KMS-11 (cell line): ENCODE results near the gene AKIRIN1.
"Not testable (repeated sequence)": the region's sequence is repeated elsewhere in the genome, so short reads cannot be mapped to it uniquely, and the experiment has no call there.

Experiments
- H2AFZ ChIP-seq: fragments of 200-600 bp; sonication (generic); 2 replicates; pipeline ENCODE4 v1.6.1; 2016; ENCODE audit warnings: antibody characterized with exemption, mixed run types, low read depth
- H3K27ac ChIP-seq: fragments of 200-600 bp; sonication (generic); 2 replicates; pipeline ENCODE4 v1.6.1; 2016; ENCODE audit warnings: mild to moderate bottlenecking, mixed run types
- H3K27me3 ChIP-seq: fragments of 200-600 bp; sonication (generic); 2 replicates; pipeline ENCODE4 v1.6.1; 2017; ENCODE audit warnings: mild to moderate bottlenecking, low read depth, mixed run types, moderate library complexity; ENCODE audit not compliant: insufficient read depth
- H3K36me3 ChIP-seq: fragments of 200-600 bp; sonication (generic); 2 replicates; pipeline ENCODE4 v1.6.1; 2017; ENCODE audit warnings: mild to moderate bottlenecking, mixed run types; ENCODE audit not compliant: insufficient read depth
- H3K4me1 ChIP-seq: fragments of 200-600 bp; sonication (generic); 2 replicates; pipeline ENCODE4 v1.6.1; 2016; ENCODE audit warnings: mild to moderate bottlenecking, low read depth, mixed run types; ENCODE audit not compliant: poor library complexity, severe bottlenecking
- H3K4me2 ChIP-seq: fragments of 200-600 bp; sonication (generic); 2 replicates; pipeline ENCODE4 v1.7.0; 2016; ENCODE audit warnings: mild to moderate bottlenecking, mixed run types
- H3K4me3 ChIP-seq: fragments of 200-600 bp; sonication (generic); IDR thresholded peaks from 2 replicates; pipeline ENCODE4 v1.6.1; 2017; ENCODE audit warnings: low read depth, low read length, mixed read lengths; ENCODE audit not compliant: insufficient read depth
- H3K79me2 ChIP-seq: fragments of 200-600 bp; sonication (generic); 2 replicates; pipeline ENCODE4 v1.6.1; 2016; ENCODE audit warnings: low read depth, mixed run types; ENCODE audit not compliant: insufficient read depth
- H3K9ac ChIP-seq: fragments of 200-600 bp; sonication (generic); 2 replicates; pipeline ENCODE4 v1.6.1; 2016; ENCODE audit warnings: mild to moderate bottlenecking, mixed run types
- H4K20me1 ChIP-seq: fragments of 200-600 bp; sonication (generic); 2 replicates; pipeline ENCODE4 v1.6.1; 2016; ENCODE audit warnings: mild to moderate bottlenecking, mixed run types; ENCODE audit not compliant: insufficient read depth
- TF ChIP-seq, protein P1 (sequence below): fragments of 200-600 bp; sonication (generic); conservative IDR thresholded peaks from 2 replicates; pipeline ENCODE4 v1.6.1; 2017; ENCODE audit warnings: low read depth, mild to moderate bottlenecking, antibody characterized with exemption, low read length, moderate library complexity, mixed read lengths

The AKIRIN1 gene

DNA sequence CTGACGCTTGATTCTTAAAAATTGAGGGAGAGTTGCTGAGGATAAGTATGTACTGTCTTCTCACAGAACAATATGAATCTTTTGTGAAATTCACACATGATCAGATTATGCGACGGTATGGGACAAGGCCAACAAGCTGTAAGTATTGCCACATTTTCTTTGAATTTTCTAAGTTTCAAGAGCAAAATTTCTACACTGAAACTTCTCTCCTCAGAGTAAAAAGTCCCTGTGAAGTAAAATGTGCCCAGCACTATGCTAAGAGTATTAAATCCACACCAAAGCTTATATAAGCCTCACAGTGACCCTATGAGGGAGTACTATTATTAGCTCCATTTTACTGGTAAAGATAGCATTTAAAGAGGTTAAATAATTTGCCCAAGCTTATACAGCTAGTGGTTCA, 12.2 kb downstream of the AKIRIN1 start:
- Histone ChIP-seq H3K4me1 (no peaks in the 10 kb centered on the region), H3K9ac (no peak overlapping the region), H3K27me3 (no peaks in the 10 kb centered on the region), H3K27ac (no peak overlapping the region), H3K36me3 (peaks cover 9% of the 10 kb centered on the region; the same call in 1 of the 2 replicates), H2AFZ (no peak overlapping the region), H3K4me3 (no peak overlapping the region), H3K4me2 (no peak overlapping the region), H3K79me2 (peaks cover 8% of the 10 kb centered on the region; the same call in 1 of the 2 replicates), H4K20me1 (no peaks in the 10 kb centered on the region)
- TF ChIP-seq, protein P1, sequence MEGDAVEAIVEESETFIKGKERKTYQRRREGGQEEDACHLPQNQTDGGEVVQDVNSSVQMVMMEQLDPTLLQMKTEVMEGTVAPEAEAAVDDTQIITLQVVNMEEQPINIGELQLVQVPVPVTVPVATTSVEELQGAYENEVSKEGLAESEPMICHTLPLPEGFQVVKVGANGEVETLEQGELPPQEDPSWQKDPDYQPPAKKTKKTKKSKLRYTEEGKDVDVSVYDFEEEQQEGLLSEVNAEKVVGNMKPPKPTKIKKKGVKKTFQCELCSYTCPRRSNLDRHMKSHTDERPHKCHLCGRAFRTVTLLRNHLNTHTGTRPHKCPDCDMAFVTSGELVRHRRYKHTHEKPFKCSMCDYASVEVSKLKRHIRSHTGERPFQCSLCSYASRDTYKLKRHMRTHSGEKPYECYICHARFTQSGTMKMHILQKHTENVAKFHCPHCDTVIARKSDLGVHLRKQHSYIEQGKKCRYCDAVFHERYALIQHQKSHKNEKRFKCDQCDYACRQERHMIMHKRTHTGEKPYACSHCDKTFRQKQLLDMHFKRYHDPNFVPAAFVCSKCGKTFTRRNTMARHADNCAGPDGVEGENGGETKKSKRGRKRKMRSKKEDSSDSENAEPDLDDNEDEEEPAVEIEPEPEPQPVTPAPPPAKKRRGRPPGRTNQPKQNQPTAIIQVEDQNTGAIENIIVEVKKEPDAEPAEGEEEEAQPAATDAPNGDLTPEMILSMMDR = no peak

DNA sequence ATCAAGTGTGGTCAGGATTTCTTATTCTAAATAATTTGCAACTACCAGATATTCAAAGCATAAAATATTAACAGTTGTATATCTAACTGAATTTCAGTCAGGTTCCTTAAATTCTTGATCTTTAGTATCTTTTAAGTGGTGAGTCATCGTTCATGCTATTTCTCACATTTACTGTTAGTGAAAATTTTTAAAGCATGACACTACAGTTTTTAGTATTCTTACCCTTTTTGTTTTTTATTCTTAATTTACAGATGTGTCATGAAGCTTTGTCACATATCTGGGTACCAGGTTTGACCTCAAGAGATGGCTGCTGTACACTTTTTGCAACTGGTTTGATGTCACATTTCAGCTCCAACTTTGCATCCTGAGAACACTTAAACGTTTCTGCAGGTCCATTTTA, 12.7 kb downstream of the AKIRIN1 start:
- Histone ChIP-seq H3K79me2 (0 out of 2 replicates have a peak, but pooled peaks cover 3% of the 10 kb centered on the region), H3K4me2 (no peak overlapping the region), H3K27ac (no peak overlapping the region), H3K36me3 (peaks cover 9% of the 10 kb centered on the region; the same call in 1 of the 2 replicates), H2AFZ (no peak overlapping the region), H3K27me3 (no peaks in the 10 kb centered on the region), H3K4me1 (no peaks in the 10 kb centered on the region), H3K9ac (no peak overlapping the region), H4K20me1 (no peaks in the 10 kb centered on the region), H3K4me3 (no peak overlapping the region)
- TF ChIP-seq, protein P1 = no peak

DNA sequence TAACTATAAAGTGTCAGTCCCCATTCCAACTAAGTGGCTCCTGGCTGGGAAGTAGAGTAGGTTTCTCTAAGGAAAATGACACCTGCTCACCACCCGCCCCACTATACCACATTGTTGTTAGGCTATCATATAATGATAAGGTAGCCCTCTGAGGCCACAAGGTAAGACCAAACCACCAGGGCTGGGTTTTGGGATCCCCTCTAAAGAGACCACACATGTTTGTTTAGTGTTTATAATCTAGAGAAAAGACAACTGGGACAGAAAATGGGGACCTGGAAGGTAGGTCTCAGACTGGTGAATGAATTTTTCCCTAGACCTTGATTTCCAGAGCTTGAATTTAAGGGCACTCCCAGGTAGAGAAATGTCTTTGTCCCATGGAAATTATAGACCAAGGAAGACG, 15.2 kb downstream of the AKIRIN1 start:
- Histone ChIP-seq H4K20me1 (no peaks in the 10 kb centered on the region), H3K9ac (no peak overlapping the region), H2AFZ (no peak overlapping the region), H3K27me3 (no peaks in the 10 kb centered on the region), H3K27ac (no peak overlapping the region), H3K4me2 (no peak overlapping the region), H3K4me1 (no peaks in the 10 kb centered on the region), H3K79me2 (no peaks in the 10 kb centered on the region), H3K36me3 (peaks cover 9% of the 10 kb centered on the region; the same call in 1 of the 2 replicates), H3K4me3 (no peak overlapping the region)
- TF ChIP-seq, protein P1 = no peak

DNA sequence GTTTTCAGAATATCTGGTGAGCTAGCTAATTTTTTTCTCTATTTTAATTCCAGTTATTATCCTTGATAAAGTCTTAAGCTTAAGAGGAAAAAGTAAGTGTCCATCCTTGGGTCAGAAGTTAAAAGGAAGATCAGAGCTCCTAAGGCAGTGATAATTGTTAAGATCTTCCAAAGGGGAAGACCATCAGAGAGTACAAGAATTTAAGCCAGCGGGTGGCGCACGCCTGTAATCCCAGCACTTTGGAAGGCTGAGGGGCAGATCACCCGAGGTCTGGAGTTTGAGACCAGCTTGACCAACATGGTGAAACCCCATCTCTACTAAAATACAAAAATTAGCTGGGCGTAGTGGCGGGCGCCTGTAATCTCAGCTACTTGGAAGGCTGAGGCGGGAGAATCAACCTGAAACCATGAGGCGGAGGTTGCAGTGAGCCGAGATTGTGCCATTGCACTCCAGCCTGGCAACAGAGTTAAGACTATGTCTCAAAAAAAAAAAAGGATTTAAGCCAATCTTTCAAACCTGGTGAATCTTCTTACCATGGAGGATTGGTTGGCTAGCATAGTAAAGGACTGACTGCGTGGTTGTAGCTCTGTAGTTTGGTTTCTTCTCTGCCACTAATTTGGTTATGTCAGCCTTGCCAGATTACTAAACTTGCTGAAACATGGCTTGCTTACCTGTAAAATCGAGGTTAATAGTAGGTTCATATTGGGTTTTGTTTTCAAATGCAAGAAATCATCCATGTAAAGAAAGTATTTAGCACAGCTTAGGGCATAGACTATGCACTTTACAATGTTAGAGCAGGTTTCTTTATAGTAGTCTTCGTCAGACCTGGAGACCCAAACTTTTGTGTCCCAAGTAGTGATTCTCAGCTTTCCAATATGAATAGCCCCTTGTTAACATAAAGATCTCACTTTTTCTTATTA, 15.9 kb downstream of the AKIRIN1 start:
- TF ChIP-seq, protein P1 = no peak
- Histone ChIP-seq H2AFZ (no peak overlapping the region), H3K4me1 (no peaks in the 10 kb centered on the region), H3K27ac (no peak overlapping the region), H3K27me3 (no peaks in the 10 kb centered on the region), H3K36me3 (peaks cover 9% of the 10 kb centered on the region; the same call in 1 of the 2 replicates), H4K20me1 (no peaks in the 10 kb centered on the region), H3K9ac (no peak overlapping the region), H3K79me2 (no peaks in the 10 kb centered on the region), H3K4me3 (no peak overlapping the region), H3K4me2 (no peak overlapping the region)

DNA sequence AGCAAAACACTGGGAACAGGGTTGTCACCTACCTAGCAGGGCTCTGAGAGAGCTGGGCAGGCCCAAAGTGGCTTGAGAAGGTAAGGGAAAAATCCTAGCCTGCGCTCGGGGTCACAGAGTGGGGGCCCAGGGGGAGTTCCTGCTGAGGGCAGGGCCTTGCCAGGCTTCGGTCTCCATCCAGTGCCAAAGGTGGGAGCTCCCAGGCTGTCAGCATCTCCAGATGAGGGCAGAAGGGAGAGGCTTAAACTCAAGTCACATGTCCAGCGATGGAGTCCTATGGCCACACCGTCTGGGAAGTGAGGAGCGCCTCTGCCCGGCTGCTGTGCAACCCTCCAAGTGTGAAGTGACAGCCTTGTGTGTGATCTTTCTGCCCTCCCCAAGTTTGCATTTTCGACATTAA, 23.9 kb downstream of the AKIRIN1 start:
- not testable (repeated sequence) for H4K20me1 ChIP-seq, H3K4me2 ChIP-seq, H3K36me3 ChIP-seq, H3K9ac ChIP-seq, H3K4me1 ChIP-seq, H3K27ac ChIP-seq, H3K79me2 ChIP-seq, H3K4me3 ChIP-seq, H3K27me3 ChIP-seq, H2AFZ ChIP-seq
